Fibroblast of lung (primary cell): Measurements from ENCODE around the gene PRKCQ. TPM values are rescaled to one million over a fixed set of nuclear protein-coding genes. Genes with fewer than 3 reads are reported as not detected.
A peak's percentile ranks its signal among the peaks of the same experiment; 100 is the strongest.

Source experiments
- DNase-seq, 2 donors: peaks; one replicate each; pipeline versions ENCODE4 v3.0.0 to v3.0.0-alpha.2; 2010; ENCODE audit warnings: low read depth in 2 of 2
- H2AFZ ChIP-seq: 2 replicates; pipeline ENCODE4 v1.5.1; 2012; ENCODE audit warnings: low read length, control low read depth, inconsistent platforms
- H3K27ac ChIP-seq: 2 replicates; pipeline ENCODE4 v1.5.1; 2011; ENCODE audit warnings: low read length, control low read depth; ENCODE audit not compliant: insufficient read depth
- H3K27me3 ChIP-seq: 2 replicates; pipeline ENCODE4 v1.5.1; 2011; ENCODE audit warnings: mild to moderate bottlenecking, low read length; ENCODE audit not compliant: control insufficient read depth, insufficient read depth
- H3K36me3 ChIP-seq: 2 replicates; pipeline ENCODE4 v1.5.1; 2011; ENCODE audit warnings: low read length; ENCODE audit not compliant: control insufficient read depth, insufficient read depth
- H3K4me1 ChIP-seq: 2 replicates; pipeline ENCODE4 v1.5.1; 2011; ENCODE audit warnings: low read length; ENCODE audit not compliant: control insufficient read depth, insufficient read depth; ENCODE audit errors: extremely low read depth
- H3K4me2 ChIP-seq: 2 replicates; pipeline ENCODE4 v1.5.1; 2011; ENCODE audit warnings: low read length, control low read depth; ENCODE audit not compliant: insufficient read depth; ENCODE audit errors: extremely low read depth
- H3K4me3 ChIP-seq, 4 experiments: fragments of 200-600 bp in 1 of 4; sonication (generic) in 1 of 4; replicated peaks in 1 of 4; 2 replicates each; pipeline ENCODE4 v1.5.1; 2011 to 2016; ENCODE audit warnings: low read length in 4 of 4, low read depth in 3 of 4, mild to moderate bottlenecking in 3 of 4, control low read depth in 2 of 4, inconsistent platforms in 1 of 4, mixed read lengths in 1 of 4; ENCODE audit not compliant: insufficient read depth in 1 of 4; ENCODE audit errors: control extremely low read depth in 1 of 4
- H3K79me2 ChIP-seq: 2 replicates; pipeline ENCODE4 v1.5.1; 2012; ENCODE audit warnings: mild to moderate bottlenecking, low read length, inconsistent platforms; ENCODE audit not compliant: control insufficient read depth, insufficient read depth
- H3K9ac ChIP-seq: 2 replicates; pipeline ENCODE4 v1.5.1; 2011; ENCODE audit warnings: mild to moderate bottlenecking, low read length, control low read depth; ENCODE audit not compliant: insufficient read depth
- H3K9me3 ChIP-seq: 2 replicates; pipeline ENCODE4 v1.5.1; 2012; ENCODE audit warnings: low read depth, low read length; ENCODE audit not compliant: control insufficient read depth, insufficient read depth
- H4K20me1 ChIP-seq: 2 replicates; pipeline ENCODE4 v1.5.1; 2011; ENCODE audit warnings: low read length; ENCODE audit not compliant: control insufficient read depth, insufficient read depth; ENCODE audit errors: extremely low read depth
- CTCF ChIP-seq, 2 donors: IDR thresholded peaks in 1 of 2; conservative IDR thresholded peaks in 1 of 2; 1 replicate in 1 of 2; 2 replicates in 1 of 2; pipeline ENCODE4 v1.5.1; 2011 to 2012; ENCODE audit warnings: low read length in 2 of 2, control low read depth in 1 of 2, inconsistent platforms in 1 of 2, low read depth in 1 of 2, mild to moderate bottlenecking in 1 of 2
- EZH2 ChIP-seq: IDR thresholded peaks from 2 replicates; pipeline ENCODE4 v1.5.1; 2012; ENCODE audit warnings: low read length, control low read depth, mild to moderate bottlenecking; ENCODE audit errors: missing control alignments
- polyA minus RNA-seq: library from RNA; depleted of rRNA, polyadenylated mRNA; stranded (reverse); fragments of >200 nt; gene quantifications from 2 replicates; pipeline ENCODE4 v1.2.3, GENCODE V29; 2011; ENCODE audit warnings: low replicate concordance
- polyA plus RNA-seq, 2 donors: library from polyadenylated mRNA; depleted of rRNA in 1 of 2; stranded (reverse) in 1 of 2; unstranded in 1 of 2; fragments of >200 nt; gene quantifications; 2 replicates each; pipeline ENCODE4 v1.2.1, GENCODE V29; 2011 to 2012; ENCODE audit warnings: missing spikeins in 1 of 2
- total RNA-seq: library from RNA; depleted of rRNA; stranded (reverse); fragments of >200 nt; gene quantifications from 2 replicates; pipeline ENCODE4 v1.2.1, GENCODE V29; 2014

Gene PRKCQ
- total RNA-seq (under 0.01 and 0.26 TPM in 2 replicates), polyA plus RNA-seq (0.01 and 0.05 TPM in 2 replicates), polyA minus RNA-seq (not detected in 2 replicates)
- not detected in 2 replicates for polyA plus RNA-seq (2012)

- Histone ChIP-seq H3K9ac (peak within 1 kb of the TSS; percentile 20), H3K27ac (no peak within 1 kb of the TSS), H3K4me3 (peak within 1 kb of the TSS; percentile 59 to 75 (median 61)), H3K79me2 (no peaks in the 10 kb centered on the region), H4K20me1 (no peaks in the 10 kb centered on the region), H2AFZ (peak within 1 kb of the TSS; percentile 63), H3K4me1 (no peaks in the 10 kb centered on the region), H3K27me3 (peaks cover 11% of the 10 kb centered on the region), H3K9me3 (no peaks in the 10 kb centered on the region), H3K36me3 (no peaks in the 10 kb centered on the region), H3K4me2 (peak within 1 kb of the TSS; percentile 87)
- DNase-seq: peak; percentile 42 to 44
- TF ChIP-seq EZH2: no peak
- TF ChIP-seq CTCF (conservative IDR thresholded peaks at IDR 0.05 in 1 of 2, IDR thresholded peaks at IDR 0.05 in 1 of 2; ENCODE audit: low read depth in 1 of 2, low read length in 2 of 2): no peak
These were observed at the start of gene PRKCQ for GRCh38 chr10:6579904-6580278. TSS of gene PRKCQ (minus strand) at chr10:6580276. CDS start at chr10:6515135, 65,141 bp downstream.

- Histone ChIP-seq H3K9me3 (no peaks in the 10 kb centered on the region), H3K27ac (no peak overlapping the region), H3K4me1 (no peaks in the 10 kb centered on the region), H3K27me3 (no peaks in the 10 kb centered on the region), H3K4me3 (no peak overlapping the region), H3K79me2 (no peaks in the 10 kb centered on the region), H3K36me3 (no peaks in the 10 kb centered on the region), H4K20me1 (no peaks in the 10 kb centered on the region), H3K4me2 (no peak overlapping the region), H2AFZ (no peak overlapping the region), H3K9ac (no peak overlapping the region)
- no peak for DNase-seq
- TF ChIP-seq EZH2 (no peak), CTCF (conservative IDR thresholded peaks at IDR 0.05 in 1 of 2, IDR thresholded peaks at IDR 0.05 in 1 of 2; ENCODE audit: low read depth in 1 of 2, low read length in 2 of 2) (no peak)
These were observed 45.4 kb upstream of the PRKCQ start for GRCh38 chr10:6625428-6625827.

GRCh38 chr10:6624392-6624791 lies 44.3 kb upstream of the PRKCQ start:
- no peak overlapping the region for H3K9ac ChIP-seq
- no peaks in the 10 kb centered on the region for H3K9me3 ChIP-seq
- H3K27me3 ChIP-seq: no peaks in the 10 kb centered on the region
- H4K20me1 ChIP-seq: no peaks in the 10 kb centered on the region
- TF ChIP-seq CTCF (conservative IDR thresholded peaks at IDR 0.05 in 1 of 2, IDR thresholded peaks at IDR 0.05 in 1 of 2; ENCODE audit: low read depth in 1 of 2, low read length in 2 of 2) (no peak), EZH2 (no peak)
- H3K4me2 ChIP-seq: no peak overlapping the region
- H3K4me3 ChIP-seq: no peak overlapping the region
- H3K27ac ChIP-seq: no peak overlapping the region
- H2AFZ ChIP-seq: no peak overlapping the region
- no peaks in the 10 kb centered on the region for H3K4me1 ChIP-seq
- DNase-seq: peak in 1 of 2 donors; percentile 6
- no peaks in the 10 kb centered on the region for H3K36me3 ChIP-seq
- no peaks in the 10 kb centered on the region for H3K79me2 ChIP-seq
